GM12878 (cell line): ENCODE results near the gene CACNG5. TPM values are rescaled to one million over a fixed set of nuclear protein-coding genes. Genes with fewer than 3 reads are reported as not detected.

Source experiments
- ATAC-seq: fragments of 200-7000 bp; cut with Tn5 transposase; 3 replicates; pipeline ENCODE4 v1.9.1; 2020; ENCODE audit warnings: mild to moderate bottlenecking, moderate library complexity
- BruUV-seq: library from RNA; stranded (reverse); fragments of 400-500 nt; replicated peaks from 2 replicates; lab custom pipeline; 2021; lab: Mats Ljungman, UMichigan
- CTCF ChIA-PET: fragments of 300-600 bp; sonication (Branson Sonifier 250); formaldehyde crosslinking; extraction: SDS; loops from one replicate; lab custom pipeline; 2021; ENCODE audit warnings: inconsistent platforms; lab: Yijun Ruan, JAX
- POLR2A ChIA-PET: fragments of 350-600 bp; formaldehyde crosslinking; extraction: SDS; loops from one replicate; lab custom pipeline; 2021; ENCODE audit warnings: inconsistent platforms; lab: Charles Lee
- RAD21 ChIA-PET: fragments of 300-600 bp; sonication (Branson Sonifier 250); formaldehyde crosslinking; loops from one replicate; lab custom pipeline; 2023; ENCODE audit warnings: antibody characterized with exemption; ENCODE audit not compliant: unreplicated experiment; lab: Charles Lee
- SMC1A ChIA-PET: fragments of 300-600 bp; sonication (Branson Sonifier 250); formaldehyde crosslinking; loops from one replicate; lab custom pipeline; 2023; ENCODE audit not compliant: unreplicated experiment, uncharacterized antibody; lab: Charles Lee
- DNase-seq: peaks from one replicate; pipeline ENCODE4 v3.0.0-alpha.2; 2011; ENCODE audit warnings: low read depth, low spot score
- FAIRE-seq: peaks from 3 replicates; lab custom pipeline; 2011; peaks lifted over from hg19 to GRCh38; lab: Jason Lieb, UNC
- H2AFZ ChIP-seq: 2 replicates; pipeline ENCODE4 v1.6.0; 2011; ENCODE audit warnings: low read depth, low read length, control low read depth; ENCODE audit not compliant: control insufficient read depth
- H3K27ac ChIP-seq: 2 replicates; pipeline ENCODE4 v1.5.1; 2011; ENCODE audit warnings: control low read depth; ENCODE audit not compliant: control insufficient read depth, insufficient read depth
- H3K27me3 ChIP-seq, 2 experiments: replicated peaks in 1 of 2; 2 replicates each; pipeline versions ENCODE4 v1.6.0 to v1.6.1; 2011; ENCODE audit warnings: low read length in 1 of 2; ENCODE audit not compliant: control insufficient read depth in 2 of 2, insufficient read depth in 2 of 2
- H3K36me3 ChIP-seq, 2 experiments: 2 replicates each; pipeline ENCODE4 v1.5.1; 2011; ENCODE audit warnings: low read length in 1 of 2; ENCODE audit not compliant: control insufficient read depth in 2 of 2, insufficient read depth in 2 of 2
- H3K4me1 ChIP-seq: 2 replicates; pipeline ENCODE4 v1.6.1; 2011; ENCODE audit warnings: mild to moderate bottlenecking, low read length, moderate library complexity, mixed read lengths; ENCODE audit not compliant: control insufficient read depth, insufficient read depth
- H3K4me2 ChIP-seq: 2 replicates; pipeline ENCODE4 v1.6.0; 2011; ENCODE audit warnings: control low read depth; ENCODE audit not compliant: control insufficient read depth, insufficient read depth
- H3K4me3 ChIP-seq: fragments of 200-600 bp; sonication (generic); 2 replicates; pipeline ENCODE4 v1.5.1; 2016
- H3K79me2 ChIP-seq: 2 replicates; pipeline ENCODE4 v1.6.0; 2011; ENCODE audit warnings: low read length; ENCODE audit not compliant: control insufficient read depth, insufficient read depth
- H3K9ac ChIP-seq: 2 replicates; pipeline ENCODE4 v1.8.0; 2011; ENCODE audit warnings: low read length, control low read depth, mixed read lengths; ENCODE audit not compliant: control insufficient read depth, insufficient read depth
- H3K9me3 ChIP-seq: replicated peaks from 3 replicates; pipeline ENCODE4 v1.5.1; 2011; ENCODE audit warnings: mild to moderate bottlenecking, low read length; ENCODE audit not compliant: control insufficient read depth, insufficient read depth
- H4K20me1 ChIP-seq: 2 replicates; pipeline ENCODE4 v1.6.0; 2011; ENCODE audit not compliant: control insufficient read depth, insufficient read depth
- EP300 ChIP-seq, 2 experiments: fragments of 150-350 bp in 1 of 2; IDR thresholded peaks; 2 replicates each; pipeline ENCODE4 v1.6.1; 2011 to 2012; ENCODE audit warnings: low read depth in 2 of 2, low read length in 2 of 2, borderline replicate concordance in 1 of 2, improper control_type of control experiment in 1 of 2, inconsistent platforms in 1 of 2; ENCODE audit not compliant: control insufficient read depth in 1 of 2
- FOS ChIP-seq: IDR thresholded peaks from 3 replicates; pipeline ENCODE4 v1.6.1; 2011; ENCODE audit warnings: borderline replicate concordance; ENCODE audit not compliant: insufficient read length; ENCODE audit errors: extremely low read depth
- HCFC1 ChIP-seq: fragments of 150-350 bp; IDR thresholded peaks from 2 replicates; pipeline ENCODE4 v1.6.1; 2014; ENCODE audit warnings: low read length
- LARP7 ChIP-seq: fragments of 450-650 bp; IDR thresholded peaks from 2 replicates; pipeline ENCODE4 v1.6.1; 2017; ENCODE audit warnings: mild to moderate bottlenecking
- MTA3 ChIP-seq: IDR thresholded peaks from 2 replicates; pipeline ENCODE4 v1.6.1; 2012; ENCODE audit warnings: low read length, inconsistent platforms, borderline replicate concordance
- PKNOX1 ChIP-seq: fragments of 450-650 bp; IDR thresholded peaks from 2 replicates; pipeline ENCODE4 v1.6.1; 2016; ENCODE audit warnings: mild to moderate bottlenecking
- POLR2A ChIP-seq: IDR thresholded peaks from 2 replicates; pipeline ENCODE4 v1.6.1; 2011; ENCODE audit warnings: low read depth, mild to moderate bottlenecking, low read length
- TCF7 ChIP-seq: IDR thresholded peaks from 2 replicates; pipeline ENCODE4 v1.6.1; 2014; ENCODE audit warnings: antibody characterized with exemption, borderline replicate concordance
- ZBED1 ChIP-seq: IDR thresholded peaks from 2 replicates; pipeline ENCODE4 v1.6.1; 2016; ENCODE audit warnings: borderline replicate concordance
- ZNF207 ChIP-seq: fragments of 450-650 bp; IDR thresholded peaks from 2 replicates; pipeline ENCODE4 v1.6.1; 2014; ENCODE audit warnings: antibody characterized with exemption, mild to moderate bottlenecking, borderline replicate concordance
- ZNF24 ChIP-seq: fragments of 450-650 bp; IDR thresholded peaks from 2 replicates; pipeline ENCODE4 v1.6.1; 2017; ENCODE audit warnings: antibody characterized with exemption, mild to moderate bottlenecking
- ZNF622 ChIP-seq: fragments of 450-650 bp; IDR thresholded peaks from 2 replicates; pipeline ENCODE4 v1.6.1; 2017; ENCODE audit warnings: mild to moderate bottlenecking, inconsistent platforms
- WGBS: methylation state at CpG from one replicate; pipeline ENCODE4 v1.1.6; 2016; ENCODE audit warnings: low lambda C conversion rate; ENCODE audit not compliant: insufficient replicate concordance, insufficient coverage; ENCODE audit errors: missing lambda C conversion rate; 5-methylcytosine and 5-hydroxymethylcytosine counted together
- in situ Hi-C: fragments of 300-500 bp; cut with MboI; formaldehyde crosslinking; loops from 9 replicates; pipeline ENCODE4 v1.14.3; 2018; ENCODE audit warnings: mixed read lengths
- intact Hi-C: fragments of 100-400 bp; cut with micrococcal nuclease; formaldehyde crosslinking; loops from one replicate; pipeline ENCODE4 v1.14.2; 2022; ENCODE audit not compliant: unreplicated experiment
- polyA plus RNA-seq, 11 experiments: library from polyadenylated mRNA; depleted of rRNA in 4 of 11; unstranded in 6 of 11; stranded (reverse) in 5 of 11; fragments of >200 nt; fragmentation: Nextera tagmentation in 4 of 11; fragmentation: Illumina TruSeq in 1 of 11; extraction: Ambion mirVana in 4 of 11; extraction: Trizol in 1 of 11; gene quantifications; 1 replicate in 1 of 11; 2 replicates in 10 of 11; pipeline versions ENCODE4 v1.2.1 to v1.2.3, GENCODE V29; 2011 to 2016; ENCODE audit warnings: inconsistent platforms in 2 of 11, missing spikeins in 2 of 11, low read depth in 1 of 11
- total RNA-seq, 4 experiments: library from RNA; depleted of rRNA in 3 of 4; stranded (reverse); fragments of >200 nt in 3 of 4; fragmentation: Illumina TruSeq in 1 of 4; extraction: Trizol in 1 of 4; gene quantifications; 2 replicates each; pipeline versions ENCODE4 v1.2.1 to v1.2.3, GENCODE V29; 2013 to 2021

The CACNG5 gene
- total and polyA plus RNA-seq, 10 of the 15 experiments (the other 5 are each of a cell fraction or from before 2014, with no cell fraction given) = not detected

- TF ChIP-seq EP300 (IDR thresholded peaks at IDR 0.05; ENCODE audit: borderline replicate concordance in 1 of 2, control insufficient read depth in 1 of 2, low read depth in 2 of 2, low read length in 2 of 2) (no peak), FOS (no peak), ZNF207 (no peak), TCF7 (no peak), ZNF24 (no peak)
Measured at GRCh38 chr17:66805567-66805966, 29.4 kb upstream of the CACNG5 start (continued).

GRCh38 chr17:66807182-66807581, 27.7 kb upstream of the CACNG5 start:
- SMC1A ChIA-PET = no interaction called here
- Histone ChIP-seq H3K9ac (no peak overlapping the region), H3K4me3 (no peak overlapping the region), H3K27ac (no peak overlapping the region), H3K4me1 (no peaks in the 10 kb centered on the region), H3K36me3 (no peaks in the 10 kb centered on the region), H3K9me3 (no peaks in the 10 kb centered on the region), H2AFZ (no peak overlapping the region), H3K27me3 (no peaks in the 10 kb centered on the region), H4K20me1 (no peaks in the 10 kb centered on the region), H3K4me2 (no peak overlapping the region), H3K79me2 (no peaks in the 10 kb centered on the region)
- TF ChIP-seq ZNF622 (no peak), LARP7 (no peak), PKNOX1 (no peak), POLR2A (no peak), HCFC1 (no peak), MTA3 (no peak), ZBED1 (no peak)
- POLR2A ChIA-PET = no interaction called here
- intact Hi-C loops = no loop called here
- FAIRE-seq = no peak
- 21% methylated on average over 10 of the region's 10 CpGs for WGBS
- no TSS peak for BruUV-seq
- RAD21 ChIA-PET = no interaction called here
- no peak for DNase-seq
- no peak for ATAC-seq
- in situ Hi-C loops = no loop called here
- CTCF ChIA-PET = no interaction called here
